Epithelial cell of proximal tubule (primary cell): Measurements from ENCODE around the gene ALDOA. TPM values are rescaled to one million over a fixed set of nuclear protein-coding genes. Genes with fewer than 3 reads are reported as not detected.

ENCODE experiments used
- DNase-seq: peaks from one replicate; pipeline ENCODE4 v3.0.0-alpha.2; 2011; ENCODE audit warnings: low read depth
- H3K4me3 ChIP-seq: 2 replicates; pipeline ENCODE4 v1.5.1; 2011; ENCODE audit warnings: low read depth, mild to moderate bottlenecking, low read length
- total RNA-seq: library from RNA; depleted of rRNA; stranded (reverse); fragments of >200 nt; gene quantifications from 2 replicates; pipeline ENCODE4 v1.2.3, GENCODE V29; 2015
- TF ChIP-seq, protein P1 (sequence below): conservative IDR thresholded peaks from 2 replicates; pipeline ENCODE4 v1.5.1; 2012; ENCODE audit warnings: low read depth, mild to moderate bottlenecking, low read length

The ALDOA gene
- total RNA-seq, 1 donor from 2014 or later: 2,089 TPM

DNA sequence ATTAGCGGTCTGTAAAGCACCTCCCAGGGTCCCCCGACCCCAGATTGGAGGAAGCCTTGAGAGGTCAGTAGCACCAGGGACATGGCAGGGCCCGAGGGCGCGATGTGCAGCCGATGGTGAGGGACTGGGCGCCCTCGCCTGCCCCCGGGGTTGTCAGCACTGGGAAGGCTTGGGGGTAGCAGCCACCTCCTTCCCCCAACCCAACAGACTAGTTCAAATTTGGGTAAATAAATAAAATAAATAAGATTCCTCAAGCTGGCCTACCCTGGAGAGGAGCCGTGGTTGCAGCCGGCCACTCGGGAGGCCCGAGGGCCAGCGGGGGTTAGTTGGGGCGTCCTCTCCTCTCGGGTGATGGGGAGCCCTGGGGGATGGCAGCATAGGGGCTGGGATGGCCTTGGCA is 41.1 kb upstream of the ALDOA start:
- TF ChIP-seq, protein P1, sequence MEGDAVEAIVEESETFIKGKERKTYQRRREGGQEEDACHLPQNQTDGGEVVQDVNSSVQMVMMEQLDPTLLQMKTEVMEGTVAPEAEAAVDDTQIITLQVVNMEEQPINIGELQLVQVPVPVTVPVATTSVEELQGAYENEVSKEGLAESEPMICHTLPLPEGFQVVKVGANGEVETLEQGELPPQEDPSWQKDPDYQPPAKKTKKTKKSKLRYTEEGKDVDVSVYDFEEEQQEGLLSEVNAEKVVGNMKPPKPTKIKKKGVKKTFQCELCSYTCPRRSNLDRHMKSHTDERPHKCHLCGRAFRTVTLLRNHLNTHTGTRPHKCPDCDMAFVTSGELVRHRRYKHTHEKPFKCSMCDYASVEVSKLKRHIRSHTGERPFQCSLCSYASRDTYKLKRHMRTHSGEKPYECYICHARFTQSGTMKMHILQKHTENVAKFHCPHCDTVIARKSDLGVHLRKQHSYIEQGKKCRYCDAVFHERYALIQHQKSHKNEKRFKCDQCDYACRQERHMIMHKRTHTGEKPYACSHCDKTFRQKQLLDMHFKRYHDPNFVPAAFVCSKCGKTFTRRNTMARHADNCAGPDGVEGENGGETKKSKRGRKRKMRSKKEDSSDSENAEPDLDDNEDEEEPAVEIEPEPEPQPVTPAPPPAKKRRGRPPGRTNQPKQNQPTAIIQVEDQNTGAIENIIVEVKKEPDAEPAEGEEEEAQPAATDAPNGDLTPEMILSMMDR: no peak
- DNase-seq: no peak
- no peak overlapping the region for H3K4me3 ChIP-seq

DNA sequence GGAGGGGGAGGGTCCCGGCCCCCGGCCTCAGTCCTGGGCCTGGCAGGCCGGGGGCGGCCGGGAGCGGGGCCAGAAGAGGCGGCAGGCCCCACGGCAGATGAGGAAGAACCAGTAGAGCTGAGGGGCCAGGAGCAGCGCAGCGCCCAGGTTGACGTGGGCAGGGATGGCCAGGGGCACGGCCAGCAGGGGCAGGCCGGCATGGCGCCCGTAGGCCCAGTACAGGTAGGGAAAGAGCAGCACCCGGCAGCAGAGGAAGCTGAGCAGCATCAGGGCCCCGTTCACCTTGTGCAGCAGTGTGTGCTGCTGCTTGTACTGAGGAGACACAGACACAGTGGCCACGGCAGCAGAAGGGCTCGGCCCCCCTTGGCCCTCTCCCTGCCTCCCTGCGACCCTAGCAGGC is 40.4 kb upstream of the ALDOA start:
- TF ChIP-seq, protein P1: no peak
- no peak for DNase-seq
- no peak overlapping the region for H3K4me3 ChIP-seq

DNA sequence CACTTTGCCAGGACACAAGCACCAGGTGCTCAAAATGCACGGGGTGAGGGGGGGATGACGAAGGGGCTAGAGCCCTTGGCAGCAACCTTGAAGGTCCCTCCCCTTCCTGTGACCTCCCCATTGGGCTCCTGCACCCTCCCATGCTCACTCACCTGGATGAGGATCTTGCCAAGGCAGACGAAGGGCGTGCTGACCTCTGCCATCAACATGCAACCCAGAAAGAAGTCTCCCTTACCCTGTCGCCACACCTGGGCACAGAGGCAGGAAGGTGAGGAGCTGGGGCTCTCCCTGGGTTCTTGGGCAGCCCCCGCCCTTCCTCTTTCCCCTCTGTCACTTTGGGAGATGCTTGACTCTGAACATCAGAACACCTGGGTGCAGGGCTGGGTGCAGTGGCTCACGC is 40.0 kb upstream of the ALDOA start:
- H3K4me3 ChIP-seq: no peak overlapping the region
- DNase-seq: no peak
- TF ChIP-seq, protein P1: no peak

DNA sequence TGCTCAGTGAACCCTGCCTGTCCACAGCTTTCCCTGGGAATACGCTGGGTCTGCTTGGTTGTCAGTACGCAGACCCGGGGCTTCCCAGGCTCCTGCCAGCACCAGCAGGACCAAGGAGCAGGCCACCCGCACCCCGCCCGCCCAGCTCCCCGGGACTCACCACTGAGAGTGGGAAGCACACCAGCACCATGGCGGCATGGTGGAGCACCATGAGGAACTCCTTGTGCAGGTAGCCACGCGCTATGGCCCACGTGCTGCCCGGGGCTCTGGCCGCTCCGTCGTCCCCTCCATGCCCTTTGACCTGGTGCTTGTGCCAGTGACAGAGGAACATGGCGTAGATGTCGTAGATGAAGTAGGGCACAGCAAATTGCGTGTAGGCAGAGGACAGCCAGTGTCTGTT is 39.1 kb upstream of the ALDOA start:
- no peak overlapping the region for H3K4me3 ChIP-seq
- TF ChIP-seq, protein P1: no peak
- no peak for DNase-seq

DNA sequence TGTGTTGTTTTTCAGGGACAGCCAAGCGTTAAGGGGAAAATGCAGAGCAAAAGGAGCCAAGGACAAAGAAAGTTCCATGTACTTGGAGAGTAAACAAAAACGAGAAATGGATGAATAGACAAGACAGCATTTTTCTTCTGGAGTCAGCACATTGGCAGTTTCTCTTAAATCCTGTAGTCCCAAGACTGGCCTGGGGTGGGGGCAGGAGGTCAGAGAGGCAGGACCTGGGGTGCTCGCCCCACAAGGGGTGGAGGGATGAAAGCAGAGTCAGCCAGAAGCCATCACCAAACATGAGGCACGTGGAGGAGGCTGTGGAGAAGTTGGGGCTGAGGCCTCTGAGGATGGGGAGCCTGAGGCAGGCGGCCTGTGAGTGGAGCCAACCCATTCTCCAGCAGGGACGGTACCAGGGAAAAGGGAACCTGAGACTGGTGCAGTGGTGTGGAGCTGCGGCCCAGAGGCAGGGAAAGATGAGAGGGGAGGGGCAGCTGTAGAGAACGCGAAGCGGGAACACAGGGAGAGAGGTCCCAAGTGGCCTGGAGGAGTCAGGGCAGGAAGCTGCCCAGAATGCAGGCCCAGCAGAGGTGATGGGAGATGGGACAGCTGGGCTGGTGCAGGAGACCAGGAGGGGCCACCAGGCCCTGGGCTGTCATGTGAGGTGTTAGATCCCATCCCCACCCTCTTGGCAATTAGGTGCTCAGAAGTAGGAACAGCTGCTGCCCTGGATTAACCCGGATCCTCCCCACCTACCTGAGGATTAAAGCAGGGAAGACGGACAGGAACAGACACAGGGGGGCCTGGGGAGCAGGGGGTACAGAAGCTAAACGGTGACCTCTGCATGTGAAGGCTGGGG is 37.7 kb upstream of the ALDOA start:
- TF ChIP-seq, protein P1: no peak
- H3K4me3 ChIP-seq: no peak overlapping the region
- no peak for DNase-seq

DNA sequence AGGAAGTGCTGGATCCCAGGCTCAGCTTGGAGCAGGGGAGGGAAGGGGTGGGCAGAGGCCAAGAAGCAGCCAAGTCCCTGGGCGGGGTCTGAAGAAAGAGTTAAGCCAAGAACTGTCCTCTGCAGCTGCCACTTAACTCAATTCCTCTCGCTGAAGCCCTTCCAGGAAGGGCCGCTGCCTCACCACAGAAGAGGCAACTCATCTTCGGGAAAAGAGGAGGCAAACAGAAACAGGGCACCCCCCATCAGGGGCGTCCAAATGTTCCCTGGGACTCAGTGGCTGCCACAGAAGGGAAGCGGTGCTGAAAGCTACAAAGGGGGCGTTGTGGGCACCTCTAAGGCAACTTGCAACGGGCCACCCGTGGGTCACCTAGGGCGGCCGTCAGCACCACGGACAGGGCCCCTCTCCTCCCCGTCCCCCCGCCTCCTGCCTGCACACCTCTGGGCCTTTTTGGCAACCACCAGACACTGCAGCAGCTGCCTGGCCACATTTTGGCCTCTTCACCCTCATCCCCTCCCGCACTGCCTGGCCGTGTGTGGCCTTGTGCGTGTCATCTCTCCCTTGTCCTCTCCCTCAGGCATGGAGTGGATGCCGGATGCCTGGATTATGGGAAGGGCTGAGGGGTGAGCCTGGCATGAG is 37.0 kb upstream of the ALDOA start:
- no peak for DNase-seq
- TF ChIP-seq, protein P1: no peak
- H3K4me3 ChIP-seq: no peak overlapping the region
